ENCODE results near the gene NFIA. TPM values are rescaled to one million over a fixed set of nuclear protein-coding genes. Genes with fewer than 3 reads are reported as not detected.

Gene NFIA
- total RNA-seq, 4 donors from 2014 or later: 134 to 183 (median 148) TPM

DNA sequence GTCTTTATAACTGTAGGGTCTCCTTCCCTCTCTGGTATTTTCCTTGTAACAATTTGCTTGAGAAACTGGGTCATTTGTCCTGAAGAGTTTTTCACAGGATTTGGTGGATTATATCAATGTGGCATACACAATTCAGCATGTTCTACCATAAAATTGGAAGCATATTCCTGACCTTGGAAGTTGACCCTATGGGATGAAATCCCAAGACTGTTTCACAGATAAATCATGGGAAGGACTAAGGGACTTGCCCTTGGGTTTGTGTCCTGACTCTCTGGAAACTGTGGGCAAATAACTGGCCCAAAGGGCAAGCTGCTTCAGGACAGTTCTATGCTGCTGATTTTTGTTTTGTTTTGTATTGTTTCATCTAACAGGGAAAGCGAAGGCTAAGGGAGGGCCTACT, 387.0 kb downstream of the NFIA start:
- Histone ChIP-seq H3K9me3 (no peaks in the 10 kb centered on the region), H3K27me3 (no peaks in the 10 kb centered on the region), H3K4me3 (no peak overlapping the region), H3K4me1 (no peaks in the 10 kb centered on the region), H3K27ac (replicated peaks in 1 of 4) (no peak overlapping the region), H3K36me3 (no peaks in the 10 kb centered on the region)
- intact Hi-C loops (cut with DNase I): no loop called here
- TF ChIP-seq, protein P1, sequence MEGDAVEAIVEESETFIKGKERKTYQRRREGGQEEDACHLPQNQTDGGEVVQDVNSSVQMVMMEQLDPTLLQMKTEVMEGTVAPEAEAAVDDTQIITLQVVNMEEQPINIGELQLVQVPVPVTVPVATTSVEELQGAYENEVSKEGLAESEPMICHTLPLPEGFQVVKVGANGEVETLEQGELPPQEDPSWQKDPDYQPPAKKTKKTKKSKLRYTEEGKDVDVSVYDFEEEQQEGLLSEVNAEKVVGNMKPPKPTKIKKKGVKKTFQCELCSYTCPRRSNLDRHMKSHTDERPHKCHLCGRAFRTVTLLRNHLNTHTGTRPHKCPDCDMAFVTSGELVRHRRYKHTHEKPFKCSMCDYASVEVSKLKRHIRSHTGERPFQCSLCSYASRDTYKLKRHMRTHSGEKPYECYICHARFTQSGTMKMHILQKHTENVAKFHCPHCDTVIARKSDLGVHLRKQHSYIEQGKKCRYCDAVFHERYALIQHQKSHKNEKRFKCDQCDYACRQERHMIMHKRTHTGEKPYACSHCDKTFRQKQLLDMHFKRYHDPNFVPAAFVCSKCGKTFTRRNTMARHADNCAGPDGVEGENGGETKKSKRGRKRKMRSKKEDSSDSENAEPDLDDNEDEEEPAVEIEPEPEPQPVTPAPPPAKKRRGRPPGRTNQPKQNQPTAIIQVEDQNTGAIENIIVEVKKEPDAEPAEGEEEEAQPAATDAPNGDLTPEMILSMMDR (IDR thresholded peaks at IDR 0.05): no peak
- TF ChIP-seq EP300 (IDR thresholded peaks at IDR 0.05) (no peak), POLR2A (IDR thresholded peaks at IDR 0.05; ENCODE audit: low read depth) (no peak), POLR2AphosphoS5 (IDR thresholded peaks at IDR 0.05) (no peak)
- WGBS: 100% methylated on average over 1 of the region's 1 CpG
- DNase-seq (ENCODE audit: extremely low spot score): no peak

DNA sequence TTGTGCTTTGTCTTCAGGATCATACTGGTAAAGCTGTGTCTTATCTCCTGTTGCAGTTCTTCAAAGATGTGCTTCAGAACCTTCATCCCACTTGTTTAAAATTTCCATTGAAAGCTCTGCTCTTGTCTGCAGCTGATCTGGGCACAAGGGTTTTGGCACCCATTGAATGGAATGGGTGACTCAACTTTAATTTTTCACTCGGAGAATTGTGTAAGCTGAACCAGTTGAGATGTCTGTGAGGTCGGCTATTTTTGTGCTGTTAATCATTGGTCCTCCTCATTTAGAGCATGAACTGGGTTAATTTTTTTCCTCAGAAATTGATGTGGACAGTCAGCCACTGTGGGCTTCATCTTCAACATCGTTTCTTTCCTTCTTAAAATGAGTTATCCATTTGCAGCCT, 390.5 kb downstream of the NFIA start:
- Histone ChIP-seq H3K27ac (replicated peaks in 1 of 4) (no peak overlapping the region), H3K27me3 (no peaks in the 10 kb centered on the region), H3K9me3 (no peaks in the 10 kb centered on the region), H3K36me3 (no peaks in the 10 kb centered on the region), H3K4me1 (no peaks in the 10 kb centered on the region), H3K4me3 (no peak overlapping the region)
- TF ChIP-seq POLR2A (IDR thresholded peaks at IDR 0.05; ENCODE audit: low read depth): no peak
- no peak for TF ChIP-seq POLR2AphosphoS5 (IDR thresholded peaks at IDR 0.05)
- TF ChIP-seq, protein P1 (IDR thresholded peaks at IDR 0.05): no peak
- no peak for TF ChIP-seq EP300 (IDR thresholded peaks at IDR 0.05)
- intact Hi-C loops (cut with DNase I): no loop called here
- DNase-seq (ENCODE audit: extremely low spot score): no peak
- 48% methylated on average over 3 of the region's 3 CpGs for WGBS

DNA sequence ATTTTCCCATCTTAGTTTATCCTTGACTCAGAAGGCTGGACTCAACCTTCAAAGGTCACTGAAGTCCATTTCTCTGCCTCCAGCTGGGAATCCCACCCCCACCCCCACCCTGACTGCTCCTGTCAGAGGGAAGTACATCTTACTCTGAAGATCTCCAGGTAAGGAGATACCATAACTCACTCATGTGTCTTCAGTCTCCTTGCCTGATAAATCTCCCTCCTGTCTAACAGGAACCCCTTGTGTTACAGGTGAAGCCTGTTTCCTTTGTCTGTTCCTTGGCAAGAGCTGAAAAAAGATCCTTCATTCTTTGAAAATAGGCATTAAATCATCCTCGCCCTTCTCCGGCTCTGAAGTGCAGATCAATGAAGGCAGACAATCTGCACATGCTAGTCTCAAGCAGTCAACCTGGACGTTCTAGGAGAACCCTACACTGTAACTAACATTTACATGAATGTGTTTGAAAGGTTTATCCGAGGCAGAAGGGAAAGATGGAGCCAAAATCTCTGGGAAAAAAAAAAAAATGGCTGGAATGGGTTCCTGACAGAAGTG, 392.0 kb downstream of the NFIA start:
- WGBS: 76% methylated on average over 4 of the region's 4 CpGs
- H3K27me3 ChIP-seq: no peaks in the 10 kb centered on the region
- H3K36me3 ChIP-seq: no peaks in the 10 kb centered on the region
- no peaks in the 10 kb centered on the region for H3K4me1 ChIP-seq
- H3K9me3 ChIP-seq: no peaks in the 10 kb centered on the region
- H3K27ac ChIP-seq (replicated peaks in 1 of 4): no peak overlapping the region
- intact Hi-C loops (cut with DNase I): no loop called here
- no peak overlapping the region for H3K4me3 ChIP-seq
- TF ChIP-seq POLR2A (IDR thresholded peaks at IDR 0.05; ENCODE audit: low read depth) (no peak), EP300 (IDR thresholded peaks at IDR 0.05) (no peak), POLR2AphosphoS5 (IDR thresholded peaks at IDR 0.05) (no peak)
- TF ChIP-seq, protein P1 (IDR thresholded peaks at IDR 0.05): no peak
- DNase-seq (ENCODE audit: extremely low spot score): no peak

DNA sequence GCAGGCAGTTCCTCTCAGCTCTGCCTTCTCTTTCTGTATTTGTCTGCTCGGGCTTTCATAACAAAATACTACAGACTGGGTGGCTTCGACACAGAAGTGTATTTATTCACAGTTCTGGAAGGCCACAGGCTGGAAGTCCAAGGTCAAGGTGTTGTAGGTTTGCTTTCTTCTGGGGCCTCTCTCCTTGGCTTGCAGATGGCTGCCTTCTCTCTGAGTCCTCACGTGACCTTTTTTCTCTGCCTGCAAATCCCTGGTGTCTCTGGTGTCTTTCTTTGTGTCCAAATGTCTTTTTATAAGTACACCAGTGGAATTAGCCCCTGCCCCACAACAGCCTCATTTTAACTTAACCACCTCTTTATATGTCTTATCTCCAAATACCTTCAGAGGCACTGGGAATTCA, 392.6 kb downstream of the NFIA start:
- no peak for TF ChIP-seq EP300 (IDR thresholded peaks at IDR 0.05)
- TF ChIP-seq, protein P1 (IDR thresholded peaks at IDR 0.05): no peak
- TF ChIP-seq POLR2A (IDR thresholded peaks at IDR 0.05; ENCODE audit: low read depth): no peak
- TF ChIP-seq POLR2AphosphoS5 (IDR thresholded peaks at IDR 0.05): no peak
- intact Hi-C loops (cut with DNase I): no loop called here
- H3K27ac ChIP-seq (replicated peaks in 1 of 4): no peak overlapping the region

DNA sequence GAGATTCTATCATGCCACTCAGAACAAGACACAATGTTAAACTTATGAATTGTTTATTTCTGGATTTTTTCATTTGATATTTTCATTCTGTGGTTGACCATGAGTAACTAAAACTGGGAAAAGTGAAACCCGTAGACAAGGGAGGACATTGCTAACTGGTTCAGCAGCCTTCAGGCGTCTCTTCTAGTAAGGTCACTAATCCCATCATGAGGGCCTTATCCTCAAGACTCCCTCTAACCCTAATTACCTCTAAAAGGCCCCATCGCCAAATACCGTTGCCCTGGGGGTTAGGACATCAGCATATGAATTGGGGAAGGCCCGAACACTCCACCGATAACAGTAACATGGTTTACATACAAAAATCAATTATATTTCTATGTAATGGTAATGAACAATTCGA, 394.9 kb downstream of the NFIA start:
- intact Hi-C loops (cut with DNase I): no loop called here
- WGBS: 85% methylated on average over 7 of the region's 7 CpGs
- Histone ChIP-seq H3K27ac (replicated peaks in 1 of 4) (no peak overlapping the region), H3K4me3 (no peak overlapping the region), H3K36me3 (no peaks in the 10 kb centered on the region), H3K4me1 (no peaks in the 10 kb centered on the region), H3K9me3 (no peaks in the 10 kb centered on the region), H3K27me3 (no peaks in the 10 kb centered on the region)
- no peak for TF ChIP-seq POLR2A (IDR thresholded peaks at IDR 0.05; ENCODE audit: low read depth)
- no peak for TF ChIP-seq POLR2AphosphoS5 (IDR thresholded peaks at IDR 0.05)
- TF ChIP-seq, protein P1 (IDR thresholded peaks at IDR 0.05): no peak
- TF ChIP-seq EP300 (IDR thresholded peaks at IDR 0.05): no peak
- DNase-seq (ENCODE audit: extremely low spot score): no peak

More for the DNA sequence above, 392.6 kb downstream of the NFIA start:
- no peak for DNase-seq (ENCODE audit: extremely low spot score)
- H3K4me1 ChIP-seq: no peaks in the 10 kb centered on the region
- H3K4me3 ChIP-seq: no peak overlapping the region
- H3K9me3 ChIP-seq: no peaks in the 10 kb centered on the region
- no peaks in the 10 kb centered on the region for H3K27me3 ChIP-seq
- H3K36me3 ChIP-seq: no peaks in the 10 kb centered on the region
- 71% methylated on average over 3 of the region's 3 CpGs for WGBS

Data from esophagus muscularis mucosa (tissue), 4 donors.